Tibial nerve (tissue), 4 donors: ENCODE measurements around the gene TRNP1.

Source experiments
- CTCF ChIP-seq, 5 experiments: fragments of 200-600 bp in 3 of 5; fragments of 450-650 bp in 2 of 5; sonication (generic) in 3 of 5; IDR thresholded peaks; one replicate each; pipeline ENCODE4 v1.5.1; 2016 to 2019; ENCODE audit warnings: antibody characterized with exemption in 5 of 5, mild to moderate bottlenecking in 3 of 5, moderate library complexity in 2 of 5
- EP300 ChIP-seq, 2 donors: sonication (generic); formaldehyde crosslinking; IDR thresholded peaks; one replicate each; pipeline ENCODE4 v1.6.1; 2017; ENCODE audit warnings: antibody characterized with exemption in 2 of 2, mild to moderate bottlenecking in 1 of 2

- no peak for TF ChIP-seq CTCF (IDR thresholded peaks at IDR 0.05)
- TF ChIP-seq EP300 (IDR thresholded peaks at IDR 0.05), result no peak
Measured at GRCh38 chr1:26991310-26992116, 2.0 kb upstream of the TRNP1 start.
